Ishikawa (cell line): ENCODE results near the gene DOCK3.

Experiments used
- CEBPB ChIP-seq: IDR thresholded peaks from 2 replicates; pipeline ENCODE4 v1.6.1; 2012
- CREB1 ChIP-seq: IDR thresholded peaks from 2 replicates; pipeline ENCODE4 v1.6.1; 2012; ENCODE audit warnings: low read depth
- EGR1 ChIP-seq: IDR thresholded peaks from 2 replicates; pipeline ENCODE4 v1.6.1; 2012
- EP300 ChIP-seq: IDR thresholded peaks from 2 replicates; pipeline ENCODE4 v1.6.1; 2012; ENCODE audit warnings: borderline replicate concordance
- FOXM1 ChIP-seq: IDR thresholded peaks from 2 replicates; pipeline ENCODE4 v1.6.1; 2012; ENCODE audit warnings: low read depth, borderline replicate concordance
- MAX ChIP-seq: IDR thresholded peaks from 2 replicates; pipeline ENCODE4 v1.6.1; 2012
- NFIC ChIP-seq: IDR thresholded peaks from 2 replicates; pipeline ENCODE4 v1.6.1; 2012
- RAD21 ChIP-seq: IDR thresholded peaks from 2 replicates; pipeline ENCODE4 v1.6.1; 2012; ENCODE audit warnings: low read depth
- TAF1 ChIP-seq: IDR thresholded peaks from 2 replicates; pipeline ENCODE4 v1.6.1; 2012; ENCODE audit warnings: low read depth, mild to moderate bottlenecking
- TCF12 ChIP-seq: IDR thresholded peaks from 2 replicates; pipeline ENCODE4 v1.6.1; 2012; ENCODE audit warnings: low read depth
- TEAD4 ChIP-seq: IDR thresholded peaks from 2 replicates; pipeline ENCODE4 v1.6.1; 2012
- YY1 ChIP-seq: IDR thresholded peaks from 2 replicates; pipeline ENCODE4 v1.6.1; 2012; ENCODE audit warnings: low read depth
- ZBTB7A ChIP-seq: IDR thresholded peaks from 2 replicates; pipeline ENCODE4 v1.6.1; 2012; ENCODE audit warnings: low read depth
- TF ChIP-seq, protein P1 (sequence below): IDR thresholded peaks from 2 replicates; pipeline ENCODE4 v1.6.1; 2012
- TF ChIP-seq, protein P2 (sequence below): IDR thresholded peaks from 2 replicates; pipeline ENCODE4 v1.6.1; 2012; ENCODE audit warnings: low read depth, mild to moderate bottlenecking

Gene DOCK3

GRCh38 chr3:51353691-51354090 is 679.0 kb downstream of the DOCK3 start:
- TF ChIP-seq TCF12 = no peak

DNA sequence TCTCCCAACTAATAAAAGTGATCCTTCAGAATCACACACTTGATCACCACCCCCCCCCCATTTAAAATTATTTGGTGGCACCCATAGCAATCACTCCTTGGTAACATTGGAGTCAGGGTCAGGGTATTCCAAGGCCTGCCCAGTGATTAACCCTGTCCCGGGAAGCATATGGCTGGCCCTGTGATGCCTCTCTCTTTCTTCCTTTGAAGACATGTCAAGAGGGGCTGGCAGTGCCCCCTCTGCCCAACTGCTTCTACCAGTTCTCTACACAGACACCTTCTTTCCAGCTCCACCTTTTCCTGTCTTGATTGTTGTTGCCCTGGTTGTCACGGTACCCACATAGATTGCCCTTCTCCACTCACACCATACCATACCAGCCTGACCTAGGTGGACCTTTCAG is 679.4 kb downstream of the DOCK3 start:
- TF ChIP-seq ZBTB7A = no peak
- TF ChIP-seq TEAD4 = no peak
- TF ChIP-seq, protein P1, sequence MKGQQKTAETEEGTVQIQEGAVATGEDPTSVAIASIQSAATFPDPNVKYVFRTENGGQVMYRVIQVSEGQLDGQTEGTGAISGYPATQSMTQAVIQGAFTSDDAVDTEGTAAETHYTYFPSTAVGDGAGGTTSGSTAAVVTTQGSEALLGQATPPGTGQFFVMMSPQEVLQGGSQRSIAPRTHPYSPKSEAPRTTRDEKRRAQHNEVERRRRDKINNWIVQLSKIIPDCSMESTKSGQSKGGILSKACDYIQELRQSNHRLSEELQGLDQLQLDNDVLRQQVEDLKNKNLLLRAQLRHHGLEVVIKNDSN = no peak
- no peak for TF ChIP-seq EGR1

DNA sequence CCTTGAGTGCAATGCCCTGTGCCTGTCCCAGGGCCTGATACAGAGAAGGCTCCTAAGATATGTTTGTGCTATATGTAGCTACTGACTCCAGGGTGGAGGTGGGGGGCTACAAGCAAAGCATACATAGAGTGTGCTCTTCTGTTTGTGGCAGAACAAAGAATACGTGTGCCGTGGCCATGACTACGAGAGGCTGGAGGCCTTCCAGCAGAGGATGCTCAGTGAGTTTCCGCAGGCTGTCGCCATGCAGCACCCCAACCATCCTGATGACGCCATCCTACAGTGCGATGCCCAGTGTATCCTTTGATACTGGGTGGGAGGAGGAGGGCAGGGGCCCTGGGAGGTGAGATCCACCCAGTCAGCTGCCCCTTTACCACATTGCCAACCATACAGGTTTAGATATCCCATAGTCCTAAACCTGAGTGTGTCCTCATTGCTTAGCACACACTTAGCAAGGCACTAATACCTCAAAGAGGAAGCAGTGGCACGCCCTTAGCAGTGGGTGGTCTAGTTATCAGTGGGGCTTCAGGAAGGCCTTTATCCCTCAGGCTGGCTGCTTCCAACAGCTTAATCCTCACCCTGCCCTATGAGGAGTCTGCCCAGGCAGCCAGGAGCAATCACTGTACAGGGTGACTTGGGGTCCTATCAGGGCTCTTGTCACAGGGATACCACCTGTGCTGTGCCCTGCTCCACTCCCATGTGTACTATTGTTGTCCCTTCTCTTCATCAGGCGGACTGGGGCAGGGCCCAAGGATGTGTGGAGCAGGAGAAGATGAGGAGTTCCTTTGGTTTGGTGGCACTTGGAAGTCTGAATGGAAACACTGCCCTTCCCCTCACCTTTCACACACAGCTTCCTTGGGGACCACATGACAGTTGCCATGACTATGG is 680.2 kb downstream of the DOCK3 start:
- no peak for TF ChIP-seq EGR1
- TF ChIP-seq TEAD4 = no peak
- no peak for TF ChIP-seq CREB1
- TF ChIP-seq ZBTB7A = no peak
- no peak for TF ChIP-seq FOXM1
- TF ChIP-seq, protein P1 = no peak
- no peak for TF ChIP-seq YY1
- no peak for TF ChIP-seq RAD21
- TF ChIP-seq, protein P2, sequence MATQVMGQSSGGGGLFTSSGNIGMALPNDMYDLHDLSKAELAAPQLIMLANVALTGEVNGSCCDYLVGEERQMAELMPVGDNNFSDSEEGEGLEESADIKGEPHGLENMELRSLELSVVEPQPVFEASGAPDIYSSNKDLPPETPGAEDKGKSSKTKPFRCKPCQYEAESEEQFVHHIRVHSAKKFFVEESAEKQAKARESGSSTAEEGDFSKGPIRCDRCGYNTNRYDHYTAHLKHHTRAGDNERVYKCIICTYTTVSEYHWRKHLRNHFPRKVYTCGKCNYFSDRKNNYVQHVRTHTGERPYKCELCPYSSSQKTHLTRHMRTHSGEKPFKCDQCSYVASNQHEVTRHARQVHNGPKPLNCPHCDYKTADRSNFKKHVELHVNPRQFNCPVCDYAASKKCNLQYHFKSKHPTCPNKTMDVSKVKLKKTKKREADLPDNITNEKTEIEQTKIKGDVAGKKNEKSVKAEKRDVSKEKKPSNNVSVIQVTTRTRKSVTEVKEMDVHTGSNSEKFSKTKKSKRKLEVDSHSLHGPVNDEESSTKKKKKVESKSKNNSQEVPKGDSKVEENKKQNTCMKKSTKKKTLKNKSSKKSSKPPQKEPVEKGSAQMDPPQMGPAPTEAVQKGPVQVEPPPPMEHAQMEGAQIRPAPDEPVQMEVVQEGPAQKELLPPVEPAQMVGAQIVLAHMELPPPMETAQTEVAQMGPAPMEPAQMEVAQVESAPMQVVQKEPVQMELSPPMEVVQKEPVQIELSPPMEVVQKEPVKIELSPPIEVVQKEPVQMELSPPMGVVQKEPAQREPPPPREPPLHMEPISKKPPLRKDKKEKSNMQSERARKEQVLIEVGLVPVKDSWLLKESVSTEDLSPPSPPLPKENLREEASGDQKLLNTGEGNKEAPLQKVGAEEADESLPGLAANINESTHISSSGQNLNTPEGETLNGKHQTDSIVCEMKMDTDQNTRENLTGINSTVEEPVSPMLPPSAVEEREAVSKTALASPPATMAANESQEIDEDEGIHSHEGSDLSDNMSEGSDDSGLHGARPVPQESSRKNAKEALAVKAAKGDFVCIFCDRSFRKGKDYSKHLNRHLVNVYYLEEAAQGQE = no peak
- no peak for TF ChIP-seq TAF1
- TF ChIP-seq EP300 = no peak
- TF ChIP-seq CEBPB = no peak
- no peak for TF ChIP-seq MAX
- TF ChIP-seq TCF12 = no peak
- TF ChIP-seq NFIC = no peak

- TF ChIP-seq ZBTB7A (no peak), EGR1 (no peak), TEAD4 (no peak), CREB1 (no peak), FOXM1 (no peak)
- TF ChIP-seq, protein P2 = no peak
- TF ChIP-seq, protein P1 = no peak
These were observed 681.3 kb downstream of the DOCK3 start for GRCh38 chr3:51355891-51356578.

GRCh38 chr3:51357856-51358255 is 683.1 kb downstream of the DOCK3 start:
- TF ChIP-seq CEBPB (no peak), ZBTB7A (no peak), TAF1 (no peak), TCF12 (no peak)
- TF ChIP-seq, protein P2 = no peak
